ENCODE data around the gene AKR1C3. TPM values are rescaled to one million over a fixed set of nuclear protein-coding genes. Genes with fewer than 3 reads are reported as not detected.
"Not testable (repeated sequence)": the region's sequence is repeated elsewhere in the genome, so short reads cannot be mapped to it uniquely, and the experiment has no call there.

AKR1C3 gene
- total and polyA plus RNA-seq, 2 experiments from 2014 or later: 6.9 to 9.1 TPM

- Histone ChIP-seq H3K4me3 (no peak overlapping the region), H3K4me2 (no peak overlapping the region), H3K79me2 (replicated peaks; ENCODE audit: insufficient read depth) (no peaks in the 10 kb centered on the region), H3K27ac (ENCODE audit: low read depth) (no peak overlapping the region), H3K27me3 (ENCODE audit: insufficient read depth) (no peaks in the 10 kb centered on the region), H3K9me2 (ENCODE audit: insufficient read depth) (no peaks in the 10 kb centered on the region), H3K4me1 (ENCODE audit: insufficient read depth) (0 out of 2 replicates have a peak, but pooled peaks cover 7% of the 10 kb centered on the region), H3K36me3 (ENCODE audit: insufficient read depth) (no peaks in the 10 kb centered on the region), H2AFZ (no peak overlapping the region), H3F3A (replicated peaks; ENCODE audit: low read depth) (no peaks in the 10 kb centered on the region), H4K20me1 (replicated peaks; ENCODE audit: insufficient read depth) (no peaks in the 10 kb centered on the region)
- Mint-ChIP-seq H3K4me3 (no peak overlapping the region), H3K27me3 (ENCODE audit: insufficient read depth, low read depth, poor library complexity) (no peaks in the 10 kb centered on the region), H3K36me3 (ENCODE audit: low read depth) (no peaks in the 10 kb centered on the region), H3K27ac (no peak overlapping the region), H3K4me1 (peaks cover 4% of the 10 kb centered on the region; the same call in 2 of the 3 replicates), H3K9me3 (no peaks in the 10 kb centered on the region)
- DNase-seq (ENCODE audit: low spot score) (no peak), ATAC-seq (no peak)
- TF ChIP-seq JUNB (IDR thresholded peaks at IDR 0.05; ENCODE audit: unreplicated experiment) (no peak), ZNF462 (CRISPR knock-in tag; IDR thresholded peaks at IDR 0.05) (no peak), EZH2 (IDR thresholded peaks at IDR 0.05; ENCODE audit: low read depth, unreplicated experiment) (no peak)
These were observed 1.5 kb downstream of the AKR1C3 start for GRCh38 chr10:5095687-5096086.

- Histone ChIP-seq H3K9me2 (ENCODE audit: insufficient read depth) (no peaks in the 10 kb centered on the region), H3F3A (replicated peaks; ENCODE audit: low read depth) (no peaks in the 10 kb centered on the region), H3K36me3 (ENCODE audit: insufficient read depth) (no peaks in the 10 kb centered on the region), H3K4me1 (ENCODE audit: insufficient read depth) (0 out of 2 replicates have a peak, but pooled peaks cover 7% of the 10 kb centered on the region), H3K79me2 (replicated peaks; ENCODE audit: insufficient read depth) (no peaks in the 10 kb centered on the region), H4K20me1 (replicated peaks; ENCODE audit: insufficient read depth) (no peaks in the 10 kb centered on the region), H3K4me3 (no peak overlapping the region), H3K27ac (ENCODE audit: low read depth) (no peak overlapping the region), H3K27me3 (ENCODE audit: insufficient read depth) (no peaks in the 10 kb centered on the region), H3K4me2 (no peak overlapping the region), H2AFZ (no peak overlapping the region)
- no peaks in the 10 kb centered on the region for H3K27me3 Mint-ChIP-seq (ENCODE audit: insufficient read depth, low read depth, poor library complexity)
- ATAC-seq (no peak), DNase-seq (ENCODE audit: low spot score) (no peak)
- no peak for TF ChIP-seq EZH2phosphoT487 (IDR thresholded peaks at IDR 0.05; ENCODE audit: unreplicated experiment)
- no peak for TF ChIP-seq REST (IDR thresholded peaks at IDR 0.05; ENCODE audit: unreplicated experiment)
- no peak for TF ChIP-seq NANOG (IDR thresholded peaks at IDR 0.05; ENCODE audit: borderline replicate concordance)
- no peak for TF ChIP-seq ZNF114 (CRISPR knock-in tag; IDR thresholded peaks at IDR 0.05)
- no peak overlapping the region for H3K4me3 Mint-ChIP-seq
- no peaks in the 10 kb centered on the region for H3K36me3 Mint-ChIP-seq (ENCODE audit: low read depth)
- H3K9me3 Mint-ChIP-seq: no peaks in the 10 kb centered on the region
- H3K4me1 Mint-ChIP-seq: peaks cover 4% of the 10 kb centered on the region; the same call in 2 of the 3 replicates
- H3K27ac Mint-ChIP-seq: no peak overlapping the region
These were observed 1.9 kb downstream of the AKR1C3 start for GRCh38 chr10:5096108-5096507.

GRCh38 chr10:5102479-5102878 is 8.3 kb downstream of the AKR1C3 start:
- ATAC-seq; H3K36me3 ChIP-seq (ENCODE audit: insufficient read depth); H3K27ac ChIP-seq (ENCODE audit: low read depth); H3K4me3 Mint-ChIP-seq; H3K36me3 Mint-ChIP-seq (ENCODE audit: low read depth); H3K27me3 ChIP-seq (ENCODE audit: insufficient read depth); H3F3A ChIP-seq (replicated peaks; ENCODE audit: low read depth); H3K4me1 Mint-ChIP-seq; DNase-seq (ENCODE audit: low spot score); H4K20me1 ChIP-seq (replicated peaks; ENCODE audit: insufficient read depth); H3K4me2 ChIP-seq; H3K27ac Mint-ChIP-seq; H3K4me3 ChIP-seq; H3K9me3 Mint-ChIP-seq; H3K9me2 ChIP-seq (ENCODE audit: insufficient read depth); H3K4me1 ChIP-seq (ENCODE audit: insufficient read depth); H3K79me2 ChIP-seq (replicated peaks; ENCODE audit: insufficient read depth); H3K27me3 Mint-ChIP-seq (ENCODE audit: insufficient read depth, low read depth, poor library complexity); H2AFZ ChIP-seq: not testable (repeated sequence)

Measured in GM23338 (cell line).